Keratinocyte (primary cell): Measurements from ENCODE around the gene LYRM2. TPM values are rescaled to one million over a fixed set of nuclear protein-coding genes. Genes with fewer than 3 reads are reported as not detected.

Experiments used
- DNase-seq: peaks from one replicate; pipeline ENCODE4 v3.0.0-alpha.2; 2011; ENCODE audit warnings: low read depth, missing footprints, low spot score
- FAIRE-seq: peaks from 2 replicates; lab custom pipeline; 2011; peaks lifted over from hg19 to GRCh38; lab: Jason Lieb, UNC
- H2AFZ ChIP-seq: 2 replicates; pipeline ENCODE4 v1.6.0; 2012; ENCODE audit warnings: low read length, control low read depth, inconsistent platforms; ENCODE audit not compliant: control insufficient read depth
- H3K27ac ChIP-seq: 2 replicates; pipeline ENCODE4 v1.5.1; 2011; ENCODE audit warnings: low read length; ENCODE audit not compliant: control insufficient read depth, insufficient read depth
- H3K27me3 ChIP-seq: 3 replicates; pipeline ENCODE4 v1.6.0; 2011; ENCODE audit warnings: low read length; ENCODE audit not compliant: control insufficient read depth, insufficient read depth; ENCODE audit errors: extremely low read depth
- H3K36me3 ChIP-seq, 2 experiments: 2 replicates in 1 of 2; 3 replicates in 1 of 2; pipeline ENCODE4 v1.5.1; 2011; ENCODE audit warnings: low read length in 2 of 2, mild to moderate bottlenecking in 1 of 2; ENCODE audit not compliant: control insufficient read depth in 2 of 2, insufficient read depth in 2 of 2; ENCODE audit errors: extremely low read depth in 1 of 2
- H3K4me1 ChIP-seq: 3 replicates; pipeline ENCODE4 v1.5.1; 2011; ENCODE audit warnings: low read length; ENCODE audit not compliant: control insufficient read depth, insufficient read depth; ENCODE audit errors: extremely low read depth
- H3K4me2 ChIP-seq: 3 replicates; pipeline ENCODE4 v1.6.0; 2011; ENCODE audit warnings: low read depth, low read length; ENCODE audit not compliant: control insufficient read depth, insufficient read depth; ENCODE audit errors: extremely low read depth
- H3K4me3 ChIP-seq, 3 experiments: fragments of 200-600 bp in 1 of 3; sonication (generic) in 1 of 3; 2 replicates in 2 of 3; 3 replicates in 1 of 3; pipeline ENCODE4 v1.5.1; 2011 to 2016; ENCODE audit warnings: low read length in 3 of 3, mild to moderate bottlenecking in 3 of 3, control low read depth in 2 of 3, inconsistent platforms in 1 of 3, low read depth in 1 of 3, mixed read lengths in 1 of 3, mixed run types in 1 of 3, moderate library complexity in 1 of 3; ENCODE audit not compliant: control insufficient read depth in 2 of 3, insufficient read depth in 2 of 3; ENCODE audit errors: extremely low read depth in 1 of 3
- H3K79me2 ChIP-seq: 2 replicates; pipeline ENCODE4 v1.6.0; 2012; ENCODE audit warnings: low read length; ENCODE audit not compliant: control insufficient read depth, insufficient read depth
- H3K9ac ChIP-seq: 3 replicates; pipeline ENCODE4 v1.6.0; 2011; ENCODE audit warnings: low read length; ENCODE audit not compliant: control insufficient read depth, insufficient read depth; ENCODE audit errors: extremely low read depth
- H3K9me1 ChIP-seq: 3 replicates; pipeline ENCODE4 v1.6.0; 2011; ENCODE audit warnings: low read length; ENCODE audit not compliant: control insufficient read depth, insufficient read depth; ENCODE audit errors: extremely low read depth
- H3K9me3 ChIP-seq: 2 replicates; pipeline ENCODE4 v1.5.1; 2012; ENCODE audit warnings: low read depth, low read length; ENCODE audit not compliant: control insufficient read depth
- H4K20me1 ChIP-seq: 3 replicates; pipeline ENCODE4 v1.6.0; 2011; ENCODE audit warnings: low read length; ENCODE audit not compliant: control insufficient read depth, insufficient read depth; ENCODE audit errors: extremely low read depth
- CTCF ChIP-seq, 3 experiments: IDR thresholded peaks in 1 of 3; conservative IDR thresholded peaks in 1 of 3; optimal IDR thresholded peaks in 1 of 3; 2 replicates in 2 of 3; 3 replicates in 1 of 3; pipeline versions ENCODE3 to v1.5.1; 2011; ENCODE audit warnings: low read length in 3 of 3, mild to moderate bottlenecking in 3 of 3, moderate library complexity in 2 of 3, control low read depth in 1 of 3, inconsistent platforms in 1 of 3; ENCODE audit not compliant: insufficient read depth in 2 of 3; ENCODE audit errors: extremely low read depth in 1 of 3
- EZH2 ChIP-seq: IDR thresholded peaks from one replicate; pipeline ENCODE4 v1.6.1; 2012; ENCODE audit warnings: inconsistent platforms, mild to moderate bottlenecking, low read length, moderate library complexity
- dilution Hi-C: fragments of 300-500 bp; cut with MboI; formaldehyde crosslinking; loops from one replicate; pipeline ENCODE4 v1.7.0; 2020; ENCODE audit warnings: low sequenced_read_pairs; ENCODE audit not compliant: extremely low pct_ligation_motif_present
- polyA plus RNA-seq, 5 experiments: library from polyadenylated mRNA; depleted of rRNA in 3 of 5; stranded (reverse) in 3 of 5; stranded (forward) in 1 of 5; unstranded in 1 of 5; fragments of >200 nt; gene quantifications; 1 replicate in 1 of 5; 2 replicates in 3 of 5; 3 replicates in 1 of 5; pipeline versions ENCODE4 v1.2.1 to v1.2.3, GENCODE V29; 2011 to 2012; ENCODE audit warnings: missing spikeins in 2 of 5, low read depth in 1 of 5, low replicate concordance in 1 of 5

The LYRM2 gene
- polyA plus RNA-seq, 1 donor (not counting 4 experiments of a cell fraction or from before 2014, with no cell fraction given) = 43.0 TPM

DNA sequence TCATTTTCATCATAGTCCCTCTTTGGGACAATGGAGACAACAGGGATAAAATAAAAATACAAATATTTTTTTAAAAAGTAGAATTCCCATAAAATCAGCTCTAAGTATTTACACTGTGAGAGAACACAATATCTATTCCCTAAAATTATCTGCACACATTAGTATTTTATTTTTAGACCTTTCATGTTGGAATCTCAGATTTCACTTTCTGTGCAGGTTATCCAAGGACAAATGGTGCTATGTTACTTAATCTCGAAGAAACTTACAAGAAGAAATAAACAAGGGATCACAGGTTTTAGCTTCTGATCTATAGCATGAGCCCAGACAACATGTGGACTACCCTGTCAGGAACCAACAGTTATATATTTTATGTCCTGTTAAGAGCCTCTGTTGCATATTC lies 23.0 kb upstream of the LYRM2 start:
- peaks cover 2% of the 10 kb centered on the region for H3K4me1 ChIP-seq
- H3K9me3 ChIP-seq = no peaks in the 10 kb centered on the region
- TF ChIP-seq EZH2 (no peak), CTCF (optimal IDR thresholded peaks at IDR 0.05 in 1 of 3, IDR thresholded peaks at IDR 0.05 in 1 of 3, conservative IDR thresholded peaks at IDR 0.05 in 1 of 3; ENCODE audit: extremely low read depth in 1 of 3, insufficient read depth in 2 of 3, low read length in 3 of 3) (no peak)
- H3K4me2 ChIP-seq = no peak overlapping the region
- DNase-seq = no peak
- H3K36me3 ChIP-seq = peaks cover 15 to 42% of the 10 kb centered on the region in 2 experiments
- H3K4me3 ChIP-seq = no peak overlapping the region
- dilution Hi-C loops = no loop called here
- FAIRE-seq = no peak
- no peak overlapping the region for H3K27ac ChIP-seq
- H2AFZ ChIP-seq = no peak overlapping the region
- H3K79me2 ChIP-seq = no peaks in the 10 kb centered on the region
- H3K9ac ChIP-seq = no peak overlapping the region
- H3K27me3 ChIP-seq = no peaks in the 10 kb centered on the region
- no peaks in the 10 kb centered on the region for H3K9me1 ChIP-seq
- no peaks in the 10 kb centered on the region for H4K20me1 ChIP-seq

- H3K9me3 ChIP-seq = no peaks in the 10 kb centered on the region
- DNase-seq (no peak), FAIRE-seq (no peak)
- no peaks in the 10 kb centered on the region for H3K9me1 ChIP-seq
- no peak overlapping the region for H2AFZ ChIP-seq
- H3K9ac ChIP-seq = no peak overlapping the region
- dilution Hi-C loops = no loop called here
- TF ChIP-seq EZH2 (no peak), CTCF (optimal IDR thresholded peaks at IDR 0.05 in 1 of 3, IDR thresholded peaks at IDR 0.05 in 1 of 3, conservative IDR thresholded peaks at IDR 0.05 in 1 of 3; ENCODE audit: extremely low read depth in 1 of 3, insufficient read depth in 2 of 3, low read length in 3 of 3) (no peak)
- H3K27ac ChIP-seq = no peak overlapping the region
- no peaks in the 10 kb centered on the region for H4K20me1 ChIP-seq
- H3K27me3 ChIP-seq = no peaks in the 10 kb centered on the region
- no peak overlapping the region for H3K4me3 ChIP-seq
- peaks cover 17 to 46% of the 10 kb centered on the region in 2 experiments for H3K36me3 ChIP-seq
- no peaks in the 10 kb centered on the region for H3K79me2 ChIP-seq
- peaks cover 2% of the 10 kb centered on the region for H3K4me1 ChIP-seq
- H3K4me2 ChIP-seq = no peak overlapping the region
Observed at GRCh38 chr6:89660981-89661380, 22.4 kb upstream of the LYRM2 start.
